GM21717 (cell line): Measurements from ENCODE around the gene PTCRA.
"Not testable (repeated sequence)": the region's sequence is repeated elsewhere in the genome, so short reads cannot be mapped to it uniquely, and the experiment has no call there.

ENCODE experiments used
- ATAC-seq: cut with Tn5 transposase; IDR thresholded peaks from one replicate; pipeline ENCODE4 v1.9.1; 2021; ENCODE audit warnings: mild to moderate bottlenecking, moderate library complexity; ENCODE audit not compliant: unreplicated experiment

PTCRA gene

GRCh38 chr6:42902429-42903263 is 13.2 kb upstream of the PTCRA start:
- ATAC-seq: not testable (repeated sequence)

GRCh38 chr6:42904467-42904866 is 11.4 kb upstream of the PTCRA start:
- no peak for ATAC-seq

GRCh38 chr6:42907336-42907735 is 8.5 kb upstream of the PTCRA start:
- ATAC-seq: no peak

GRCh38 chr6:42909835-42910234 is 6.0 kb upstream of the PTCRA start:
- no peak for ATAC-seq

GRCh38 chr6:42911171-42912021 is 4.5 kb upstream of the PTCRA start:
- no peak for ATAC-seq

GRCh38 chr6:42914546-42914945 is 1.3 kb upstream of the PTCRA start:
- ATAC-seq: no peak

- no peak for ATAC-seq
Measured at GRCh38 chr6:42916288-42916687, 435 bp downstream of the PTCRA start.

GRCh38 chr6:42921801-42922200 is 5.9 kb downstream of the PTCRA start:
- no peak for ATAC-seq

- no peak for ATAC-seq
Measured at GRCh38 chr6:42923666-42924065, 7.8 kb downstream of the PTCRA start.

GRCh38 chr6:42925248-42925857 is 9.5 kb downstream of the PTCRA start:
- ATAC-seq: no peak

- ATAC-seq: peak; percentile 68
Measured at GRCh38 chr6:42928986-42929820, 13.3 kb downstream of the PTCRA start, which contains the start of gene CNPY3. TSS of gene CNPY3 (plus strand) at chr6:42929480. CDS start at chr6:42929571, 91 bp downstream.

- peak; percentile 49 for ATAC-seq
Measured at GRCh38 chr6:42929821-42930360, 14.0 kb downstream of the PTCRA start.

GRCh38 chr6:42932412-42932811 is 16.6 kb downstream of the PTCRA start:
- no peak for ATAC-seq

- no peak for ATAC-seq
Measured at GRCh38 chr6:42933205-42933604, 17.4 kb downstream of the PTCRA start.

GRCh38 chr6:42935322-42935721 is 19.5 kb downstream of the PTCRA start:
- no peak for ATAC-seq

GRCh38 chr6:42936398-42936797 is 20.5 kb downstream of the PTCRA start:
- ATAC-seq: no peak

GRCh38 chr6:42937548-42938427 is 21.9 kb downstream of the PTCRA start:
- ATAC-seq: no peak

GRCh38 chr6:42938428-42938796 is 22.6 kb downstream of the PTCRA start:
- ATAC-seq: no peak
